SK-N-SH treated with all-trans-retinoic acid at 6 μM for 48 hours (cell line): ENCODE data around the gene CRCP.
"Not testable (repeated sequence)": the region's sequence is repeated elsewhere in the genome, so short reads cannot be mapped to it uniquely, and the experiment has no call there.

Experiments used
- ATAC-seq: fragments of 200-7000 bp; cut with Tn5 transposase; 3 replicates; pipeline ENCODE4 v1.9.1; 2020; ENCODE audit warnings: mild to moderate bottlenecking, moderate library complexity
- ARNTL ChIP-seq: fragments of 450-650 bp; formaldehyde crosslinking; IDR thresholded peaks from 2 replicates; pipeline ENCODE4 v1.5.0; 2020; ENCODE audit warnings: low read depth, mild to moderate bottlenecking, moderate library complexity, borderline replicate concordance
- CSDC2 ChIP-seq: fragments of 250-450 bp; sonication (Bioruptor Pico); IDR thresholded peaks from 2 replicates; pipeline ENCODE4 v1.5.0; 2020; ENCODE audit warnings: mild to moderate bottlenecking, moderate library complexity
- CSRNP3 ChIP-seq: fragments of 250-450 bp; sonication (Bioruptor Pico); IDR thresholded peaks from 2 replicates; pipeline ENCODE4 v1.5.1; 2021; ENCODE audit warnings: mild to moderate bottlenecking, moderate library complexity
- ESRRG ChIP-seq: fragments of 250-450 bp; sonication (Bioruptor Pico); IDR thresholded peaks from 2 replicates; pipeline ENCODE4 v1.6.1; 2021; ENCODE audit warnings: mild to moderate bottlenecking
- GLIS3 ChIP-seq: fragments of 250-450 bp; sonication (Bioruptor Pico); IDR thresholded peaks from 2 replicates; pipeline ENCODE4 v1.5.0; 2020; ENCODE audit warnings: mild to moderate bottlenecking, moderate library complexity
- ISL1 ChIP-seq: fragments of 250-450 bp; sonication (Bioruptor Pico); IDR thresholded peaks from 2 replicates; pipeline ENCODE4 v2.1.2; 2022; ENCODE audit warnings: mild to moderate bottlenecking, moderate library complexity
- OSR1 ChIP-seq: fragments of 250-450 bp; sonication (Bioruptor Pico); IDR thresholded peaks from 2 replicates; pipeline ENCODE4 v1.8.0; 2022; ENCODE audit warnings: moderate library complexity, mild to moderate bottlenecking, inconsistent platforms
- PPARA ChIP-seq: fragments of 250-450 bp; sonication (Bioruptor Pico); IDR thresholded peaks from 2 replicates; pipeline ENCODE4 v1.5.0; 2020; ENCODE audit warnings: mild to moderate bottlenecking, borderline replicate concordance
- RARB ChIP-seq: fragments of 250-450 bp; sonication (Bioruptor Pico); IDR thresholded peaks from 2 replicates; pipeline ENCODE4 v1.8.0; 2021; ENCODE audit warnings: mild to moderate bottlenecking, moderate library complexity
- SNAI2 ChIP-seq: fragments of 250-450 bp; sonication (Bioruptor Pico); IDR thresholded peaks from 2 replicates; pipeline ENCODE4 v1.5.0; 2020; ENCODE audit warnings: mild to moderate bottlenecking, moderate library complexity
- TCF4 ChIP-seq: fragments of 250-450 bp; sonication (Bioruptor Pico); IDR thresholded peaks from 2 replicates; pipeline ENCODE4 v1.8.0; 2021; ENCODE audit warnings: mild to moderate bottlenecking, moderate library complexity, borderline replicate concordance
- TOX ChIP-seq: fragments of 250-450 bp; sonication (Bioruptor Pico); IDR thresholded peaks from 2 replicates; pipeline ENCODE4 v1.8.0; 2021; ENCODE audit warnings: mild to moderate bottlenecking, moderate library complexity, borderline replicate concordance
- ZC3H10 ChIP-seq: fragments of 250-450 bp; sonication (Bioruptor Pico); IDR thresholded peaks from 2 replicates; pipeline ENCODE4 v1.5.1; 2021; ENCODE audit warnings: mild to moderate bottlenecking, moderate library complexity
- ZFP3 ChIP-seq: fragments of 250-450 bp; sonication (Bioruptor Pico); IDR thresholded peaks from 2 replicates; pipeline ENCODE4 v1.5.0; 2020; ENCODE audit warnings: mild to moderate bottlenecking, moderate library complexity
- ZFP30 ChIP-seq: fragments of 450-650 bp; formaldehyde crosslinking; IDR thresholded peaks from 2 replicates; pipeline ENCODE4 v1.5.0; 2022; ENCODE audit warnings: mild to moderate bottlenecking, moderate library complexity
- ZNF565 ChIP-seq: fragments of 450-650 bp; formaldehyde crosslinking; conservative IDR thresholded peaks from 2 replicates; pipeline ENCODE4 v1.5.0; 2020; ENCODE audit warnings: low read depth, mild to moderate bottlenecking, moderate library complexity
- ZNF70 ChIP-seq: fragments of 450-650 bp; formaldehyde crosslinking; IDR thresholded peaks from 2 replicates; pipeline ENCODE4 v1.5.0; 2020; ENCODE audit warnings: mild to moderate bottlenecking, moderate library complexity
- ZNF8 ChIP-seq: fragments of 450-650 bp; formaldehyde crosslinking; IDR thresholded peaks from 2 replicates; pipeline ENCODE4 v1.5.0; 2020; ENCODE audit warnings: mild to moderate bottlenecking, moderate library complexity
- TF ChIP-seq, protein P1 (sequence below): fragments of 250-450 bp; sonication (Bioruptor Pico); IDR thresholded peaks from 2 replicates; pipeline ENCODE4 v1.8.0; 2021; ENCODE audit warnings: low read depth, mild to moderate bottlenecking, moderate library complexity, borderline replicate concordance
- TF ChIP-seq, protein P2 (sequence below): fragments of 250-450 bp; sonication (Bioruptor Pico); IDR thresholded peaks from 2 replicates; pipeline ENCODE4 v1.5.0; 2020; ENCODE audit warnings: mild to moderate bottlenecking, moderate library complexity
- TF ChIP-seq, protein P3 (sequence below): fragments of 250-450 bp; sonication (Bioruptor Pico); IDR thresholded peaks from 2 replicates; pipeline ENCODE4 v1.5.1; 2020; ENCODE audit warnings: low read depth, mild to moderate bottlenecking, moderate library complexity
- TF ChIP-seq, protein P4 (sequence below): fragments of 250-450 bp; sonication (Bioruptor Pico); IDR thresholded peaks from 2 replicates; pipeline ENCODE4 v1.8.0; 2020; ENCODE audit warnings: mild to moderate bottlenecking, moderate library complexity, borderline replicate concordance

The CRCP gene

DNA sequence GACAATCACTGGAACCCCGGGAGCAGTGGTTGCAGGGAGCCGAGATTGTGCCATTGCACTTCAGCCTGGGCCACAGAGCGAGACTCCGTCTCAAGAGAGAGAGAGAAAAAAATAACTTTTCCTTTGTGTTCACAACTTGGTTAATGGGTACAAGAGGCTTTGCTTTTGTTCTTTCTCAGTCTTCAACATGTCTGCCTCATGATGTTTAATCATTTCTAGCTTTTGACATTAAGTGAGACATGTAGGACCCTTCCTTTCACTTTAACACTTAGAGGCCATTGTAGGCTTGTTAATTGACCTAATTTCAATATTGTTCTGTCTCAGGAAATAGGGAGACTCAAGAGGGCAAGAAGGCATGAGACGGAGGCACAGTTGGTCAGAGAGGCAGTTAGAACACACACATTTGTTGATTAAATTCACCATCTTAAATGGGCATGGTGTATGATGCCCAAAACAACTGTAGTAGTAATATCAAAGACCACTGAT, 9.3 kb upstream of the CRCP start:
- TF ChIP-seq ZNF70 (CRISPR knock-in tag) = no peak
- TF ChIP-seq ESRRG (CRISPR knock-in tag) = no peak
- TF ChIP-seq, protein P1, sequence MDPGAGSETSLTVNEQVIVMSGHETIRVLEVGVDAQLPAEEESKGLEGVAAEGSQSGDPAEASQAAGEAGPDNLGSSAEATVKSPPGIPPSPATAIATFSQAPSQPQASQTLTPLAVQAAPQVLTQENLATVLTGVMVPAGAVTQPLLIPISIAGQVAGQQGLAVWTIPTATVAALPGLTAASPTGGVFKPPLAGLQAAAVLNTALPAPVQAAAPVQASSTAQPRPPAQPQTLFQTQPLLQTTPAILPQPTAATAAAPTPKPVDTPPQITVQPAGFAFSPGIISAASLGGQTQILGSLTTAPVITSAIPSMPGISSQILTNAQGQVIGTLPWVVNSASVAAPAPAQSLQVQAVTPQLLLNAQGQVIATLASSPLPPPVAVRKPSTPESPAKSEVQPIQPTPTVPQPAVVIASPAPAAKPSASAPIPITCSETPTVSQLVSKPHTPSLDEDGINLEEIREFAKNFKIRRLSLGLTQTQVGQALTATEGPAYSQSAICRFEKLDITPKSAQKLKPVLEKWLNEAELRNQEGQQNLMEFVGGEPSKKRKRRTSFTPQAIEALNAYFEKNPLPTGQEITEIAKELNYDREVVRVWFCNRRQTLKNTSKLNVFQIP (CRISPR knock-in tag) = no peak
- TF ChIP-seq, protein P2, sequence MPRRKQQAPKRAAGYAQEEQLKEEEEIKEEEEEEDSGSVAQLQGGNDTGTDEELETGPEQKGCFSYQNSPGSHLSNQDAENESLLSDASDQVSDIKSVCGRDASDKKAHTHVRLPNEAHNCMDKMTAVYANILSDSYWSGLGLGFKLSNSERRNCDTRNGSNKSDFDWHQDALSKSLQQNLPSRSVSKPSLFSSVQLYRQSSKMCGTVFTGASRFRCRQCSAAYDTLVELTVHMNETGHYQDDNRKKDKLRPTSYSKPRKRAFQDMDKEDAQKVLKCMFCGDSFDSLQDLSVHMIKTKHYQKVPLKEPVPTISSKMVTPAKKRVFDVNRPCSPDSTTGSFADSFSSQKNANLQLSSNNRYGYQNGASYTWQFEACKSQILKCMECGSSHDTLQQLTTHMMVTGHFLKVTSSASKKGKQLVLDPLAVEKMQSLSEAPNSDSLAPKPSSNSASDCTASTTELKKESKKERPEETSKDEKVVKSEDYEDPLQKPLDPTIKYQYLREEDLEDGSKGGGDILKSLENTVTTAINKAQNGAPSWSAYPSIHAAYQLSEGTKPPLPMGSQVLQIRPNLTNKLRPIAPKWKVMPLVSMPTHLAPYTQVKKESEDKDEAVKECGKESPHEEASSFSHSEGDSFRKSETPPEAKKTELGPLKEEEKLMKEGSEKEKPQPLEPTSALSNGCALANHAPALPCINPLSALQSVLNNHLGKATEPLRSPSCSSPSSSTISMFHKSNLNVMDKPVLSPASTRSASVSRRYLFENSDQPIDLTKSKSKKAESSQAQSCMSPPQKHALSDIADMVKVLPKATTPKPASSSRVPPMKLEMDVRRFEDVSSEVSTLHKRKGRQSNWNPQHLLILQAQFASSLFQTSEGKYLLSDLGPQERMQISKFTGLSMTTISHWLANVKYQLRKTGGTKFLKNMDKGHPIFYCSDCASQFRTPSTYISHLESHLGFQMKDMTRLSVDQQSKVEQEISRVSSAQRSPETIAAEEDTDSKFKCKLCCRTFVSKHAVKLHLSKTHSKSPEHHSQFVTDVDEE (CRISPR knock-in tag) = no peak
- no peak for TF ChIP-seq ARNTL (CRISPR knock-in tag)
- no peak for TF ChIP-seq GLIS3
- no peak for TF ChIP-seq RARB
- no peak for ATAC-seq

DNA sequence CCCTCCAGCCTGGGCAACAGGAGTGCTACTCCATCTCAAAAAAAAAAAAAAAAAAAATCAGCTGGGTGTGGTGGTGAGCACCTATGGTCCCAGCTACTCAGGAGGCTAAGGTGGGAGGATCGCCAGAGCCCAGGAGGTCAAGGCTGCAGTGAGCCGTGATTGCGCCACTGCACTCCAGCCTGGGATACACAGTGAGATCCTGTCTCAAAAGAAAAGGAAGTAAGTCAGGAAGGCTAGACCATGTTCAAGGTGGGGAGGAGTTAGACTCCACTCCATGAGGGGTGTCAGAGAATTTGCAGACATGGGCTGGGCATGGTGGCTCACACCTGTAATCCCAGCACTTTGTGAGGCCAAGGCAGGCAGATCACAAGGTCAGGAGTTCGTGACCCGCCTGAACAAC, 6.2 kb upstream of the CRCP start:
- ATAC-seq = not testable (repeated sequence)

- TF ChIP-seq ZNF8 (no peak), ISL1 (CRISPR knock-in tag) (no peak), ZFP3 (CRISPR knock-in tag) (no peak), SNAI2 (no peak), GLIS3 (no peak)
- TF ChIP-seq, protein P3, sequence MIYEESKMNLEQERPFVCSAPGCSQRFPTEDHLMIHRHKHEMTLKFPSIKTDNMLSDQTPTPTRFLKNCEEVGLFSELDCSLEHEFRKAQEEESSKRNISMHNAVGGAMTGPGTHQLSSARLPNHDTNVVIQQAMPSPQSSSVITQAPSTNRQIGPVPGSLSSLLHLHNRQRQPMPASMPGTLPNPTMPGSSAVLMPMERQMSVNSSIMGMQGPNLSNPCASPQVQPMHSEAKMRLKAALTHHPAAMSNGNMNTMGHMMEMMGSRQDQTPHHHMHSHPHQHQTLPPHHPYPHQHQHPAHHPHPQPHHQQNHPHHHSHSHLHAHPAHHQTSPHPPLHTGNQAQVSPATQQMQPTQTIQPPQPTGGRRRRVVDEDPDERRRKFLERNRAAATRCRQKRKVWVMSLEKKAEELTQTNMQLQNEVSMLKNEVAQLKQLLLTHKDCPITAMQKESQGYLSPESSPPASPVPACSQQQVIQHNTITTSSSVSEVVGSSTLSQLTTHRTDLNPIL = no peak
- TF ChIP-seq, all 23 proteins: peak for 0
- ATAC-seq = peak; percentile 40
Observed at GRCh38 chr7:66110856-66111255, 3.8 kb upstream of the CRCP start.

GRCh38 chr7:66116680-66117420, 2.2 kb downstream of the CRCP start:
- not testable (repeated sequence) for ATAC-seq

- no peak for TF ChIP-seq OSR1 (CRISPR knock-in tag)
- no peak for TF ChIP-seq RARB
- no peak for TF ChIP-seq ESRRG (CRISPR knock-in tag)
- no peak for TF ChIP-seq ZFP3 (CRISPR knock-in tag)
- TF ChIP-seq, protein P2 (CRISPR knock-in tag) = no peak
- TF ChIP-seq ARNTL (CRISPR knock-in tag) = no peak
- no peak for TF ChIP-seq TCF4 (CRISPR knock-in tag)
- TF ChIP-seq ZC3H10 (CRISPR knock-in tag) = no peak
- TF ChIP-seq TOX = no peak
- no peak for TF ChIP-seq ZNF70 (CRISPR knock-in tag)
- TF ChIP-seq, protein P4, sequence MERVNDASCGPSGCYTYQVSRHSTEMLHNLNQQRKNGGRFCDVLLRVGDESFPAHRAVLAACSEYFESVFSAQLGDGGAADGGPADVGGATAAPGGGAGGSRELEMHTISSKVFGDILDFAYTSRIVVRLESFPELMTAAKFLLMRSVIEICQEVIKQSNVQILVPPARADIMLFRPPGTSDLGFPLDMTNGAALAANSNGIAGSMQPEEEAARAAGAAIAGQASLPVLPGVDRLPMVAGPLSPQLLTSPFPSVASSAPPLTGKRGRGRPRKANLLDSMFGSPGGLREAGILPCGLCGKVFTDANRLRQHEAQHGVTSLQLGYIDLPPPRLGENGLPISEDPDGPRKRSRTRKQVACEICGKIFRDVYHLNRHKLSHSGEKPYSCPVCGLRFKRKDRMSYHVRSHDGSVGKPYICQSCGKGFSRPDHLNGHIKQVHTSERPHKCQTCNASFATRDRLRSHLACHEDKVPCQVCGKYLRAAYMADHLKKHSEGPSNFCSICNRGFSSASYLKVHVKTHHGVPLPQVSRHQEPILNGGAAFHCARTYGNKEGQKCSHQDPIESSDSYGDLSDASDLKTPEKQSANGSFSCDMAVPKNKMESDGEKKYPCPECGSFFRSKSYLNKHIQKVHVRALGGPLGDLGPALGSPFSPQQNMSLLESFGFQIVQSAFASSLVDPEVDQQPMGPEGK (CRISPR knock-in tag) = no peak
- TF ChIP-seq ZFP30 (CRISPR knock-in tag) = no peak
- TF ChIP-seq ZNF565 = no peak
- TF ChIP-seq CSRNP3 = no peak
- no peak for TF ChIP-seq PPARA
- TF ChIP-seq CSDC2 = no peak
- TF ChIP-seq, all 23 proteins: peak for 0
- no peak for ATAC-seq
Observed at GRCh38 chr7:66118603-66119002, 4.0 kb downstream of the CRCP start.
